PC-3 (cell line): ENCODE data around the gene LIPC.

Experiments used
- CTCF ChIP-seq: fragments of 300-600 bp; sonication (generic); conservative IDR thresholded peaks from 2 replicates; pipeline ENCODE4 v1.5.1; 2017; ENCODE audit warnings: antibody characterized with exemption, low read depth, mild to moderate bottlenecking, low read length
- EZH2phosphoT487 ChIP-seq: fragments of 300-600 bp; sonication (generic); IDR thresholded peaks from 2 replicates; pipeline ENCODE4 v1.6.1; 2018; ENCODE audit warnings: mild to moderate bottlenecking, antibody characterized with exemption, low read length, borderline replicate concordance

- no peak for TF ChIP-seq CTCF
- no peak for TF ChIP-seq EZH2phosphoT487
Observed at GRCh38 chr15:58423831-58424608, 7.8 kb upstream of the LIPC start.
